Measurements from ENCODE around the gene ARHGAP33. TPM values are rescaled to one million over a fixed set of nuclear protein-coding genes. Genes with fewer than 3 reads are reported as not detected.

ARHGAP33 gene
- polyA plus RNA-seq, 1 experiment, result 1.2 TPM

GRCh38 chr19:35740108-35740422, 35.3 kb upstream of the ARHGAP33 start:
- ChIA-PET POLR2A (interaction anchor here (0.5 to 1.9 kb wide), 7 partner anchors 8 to 92 kb away, joined by 3 to 16 read pairs (median 5); partner anchors contain the start of genes COX6B1, HSPB6 and LIN37), CTCF (interaction anchor here (0.9 to 1.0 kb wide), 2 partner anchors 80 to 191 kb away, joined by 4 read pairs; no protein-coding TSS in a partner anchor)
- no peak for TF ChIP-seq CTCF (IDR thresholded peaks at IDR 0.05; ENCODE audit: low read depth, low read length)
- Histone ChIP-seq H3K27ac (ENCODE audit: low read depth, low read length) (peak overlapping the region; percentile 78), H3K27me3 (ENCODE audit: control insufficient read depth, insufficient read depth, low read length) (no peaks in the 10 kb centered on the region), H3K9me3 (ENCODE audit: control insufficient read depth, insufficient read depth, low read length) (no peaks in the 10 kb centered on the region; the same call in 1 of the 2 replicates), H3K4me3 (ENCODE audit: low read depth, low read length) (peak overlapping the region; percentile 65)
- DNase-seq (ENCODE audit: low read depth, low spot score), result no peak

DNA sequence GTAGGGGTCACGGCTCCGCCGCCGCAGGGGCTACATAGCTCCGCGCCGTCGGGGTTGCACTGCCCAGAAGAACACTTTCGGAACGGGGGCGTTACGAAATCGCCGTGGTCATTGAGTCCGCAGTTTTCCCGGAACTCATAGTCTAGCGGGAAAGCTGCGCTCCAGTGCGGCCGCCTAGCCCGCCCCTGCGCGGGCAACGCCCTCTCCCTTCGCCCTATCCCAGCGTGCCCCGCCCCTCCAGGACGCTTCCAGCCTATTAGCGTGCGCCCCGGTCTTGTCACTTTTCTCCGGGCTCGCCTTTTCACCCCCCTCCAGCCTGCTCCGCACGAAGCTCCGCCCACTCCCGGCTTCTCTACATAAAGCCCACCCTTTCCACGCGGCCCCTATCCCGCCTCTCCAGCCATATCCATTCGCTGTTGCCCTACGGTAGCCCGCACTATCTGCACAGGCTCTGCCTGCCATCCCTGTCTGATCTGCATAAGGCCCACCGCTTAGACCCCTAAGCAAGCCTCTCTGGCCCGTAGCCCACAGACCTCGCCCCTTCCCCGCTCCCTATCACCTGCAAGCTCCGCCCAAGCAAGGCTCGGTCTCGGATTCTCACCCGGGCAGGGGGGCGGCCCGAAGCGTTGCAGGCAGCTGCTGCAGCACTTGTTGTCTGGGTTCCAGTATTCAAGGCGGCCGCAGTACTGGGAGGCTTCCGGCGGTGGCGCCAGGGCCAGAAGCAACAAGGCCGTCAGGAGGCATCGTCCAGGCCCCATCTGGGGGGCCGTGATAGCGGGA, 34.8 kb upstream of the ARHGAP33 start:
- POLR2A ChIA-PET, result interaction anchor here (0.5 to 1.9 kb wide), 11 partner anchors 8 to 112 kb away, joined by 3 to 16 read pairs (median 5); partner anchors contain the start of genes COX6B1, HSPB6 and LIN37
- H3K27ac ChIP-seq (ENCODE audit: low read depth, low read length), result peak overlapping the region; percentile 78
- peak; percentile 91 for DNase-seq (ENCODE audit: low read depth, low spot score)
- H3K4me3 ChIP-seq (ENCODE audit: low read depth, low read length), result peak overlapping the region; percentile 69
- TF ChIP-seq CTCF (IDR thresholded peaks at IDR 0.05; ENCODE audit: low read depth, low read length), result 0 out of 2 replicates have a peak, but pooled peaks have one; percentile 26
- H3K9me3 ChIP-seq (ENCODE audit: control insufficient read depth, insufficient read depth, low read length), result no peaks in the 10 kb centered on the region; the same call in 1 of the 2 replicates
- CTCF ChIA-PET, result interaction anchor here (0.6 to 1.0 kb wide), 3 partner anchors 14 to 190 kb away, joined by 4 read pairs; no protein-coding TSS in a partner anchor
- H3K27me3 ChIP-seq (ENCODE audit: control insufficient read depth, insufficient read depth, low read length), result no peaks in the 10 kb centered on the region

DNA sequence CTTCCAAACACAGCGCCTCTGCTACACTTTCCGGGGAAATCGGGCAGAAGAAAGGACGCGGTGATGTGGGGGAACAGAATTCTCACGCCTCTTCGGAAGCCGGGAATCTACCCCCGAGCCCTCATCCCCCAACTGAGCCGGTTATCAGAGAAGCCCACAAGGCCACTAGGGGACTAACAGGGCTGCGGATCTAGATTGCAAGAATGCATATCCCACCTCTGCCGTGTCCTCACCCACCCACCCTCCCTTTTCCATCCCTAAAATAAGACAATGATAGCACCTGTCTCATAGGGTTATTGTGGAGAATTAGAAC, 34.2 kb upstream of the ARHGAP33 start:
- no peaks in the 10 kb centered on the region; the same call in 1 of the 2 replicates for H3K9me3 ChIP-seq (ENCODE audit: control insufficient read depth, insufficient read depth, low read length)
- H3K27ac ChIP-seq (ENCODE audit: low read depth, low read length), result peak overlapping the region; percentile 65
- TF ChIP-seq CTCF (IDR thresholded peaks at IDR 0.05; ENCODE audit: low read depth, low read length), result no peak; the same call in 1 of the 2 replicates
- DNase-seq (ENCODE audit: low read depth, low spot score), result no peak
- ChIA-PET CTCF (interaction anchor here (0.9 to 1.0 kb wide), 2 partner anchors 79 to 190 kb away, joined by 4 read pairs; no protein-coding TSS in a partner anchor), POLR2A (interaction anchor here (0.7 to 1.9 kb wide), 6 partner anchors 9 to 93 kb away, joined by 3 to 16 read pairs (median 6); partner anchors contain the start of genes COX6B1 and HSPB6)
- H3K4me3 ChIP-seq (ENCODE audit: low read depth, low read length), result peak overlapping the region; percentile 69
- no peaks in the 10 kb centered on the region for H3K27me3 ChIP-seq (ENCODE audit: control insufficient read depth, insufficient read depth, low read length)

- ChIA-PET CTCF (no interaction called here), POLR2A (no interaction called here)
- Histone ChIP-seq H3K27me3 (ENCODE audit: control insufficient read depth, insufficient read depth, low read length) (no peaks in the 10 kb centered on the region), H3K27ac (ENCODE audit: low read depth, low read length) (no peak within 1 kb of the TSS), H3K4me3 (ENCODE audit: low read depth, low read length) (no peak within 1 kb of the TSS), H3K9me3 (ENCODE audit: control insufficient read depth, insufficient read depth, low read length) (no peaks in the 10 kb centered on the region; the same call in 1 of the 2 replicates)
- TF ChIP-seq CTCF (IDR thresholded peaks at IDR 0.05; ENCODE audit: low read depth, low read length), result no peak
- no peak for DNase-seq (ENCODE audit: low read depth, low spot score)
Observed at GRCh38 chr19:35742121-35742724, 33.1 kb upstream of the ARHGAP33 start, which contains the start of gene IGFLR1. IGFLR1 (minus strand) TSS chr19:35742452; CDS start chr19:35741180, 1,272 bp downstream.
